Omental fat pad (tissue), 4 donors: ENCODE results near the gene KRTAP10-2. TPM values are rescaled to one million over a fixed set of nuclear protein-coding genes. Genes with fewer than 3 reads are reported as not detected.

Source experiments
- ATAC-seq: fragments of 150-250 bp; one replicate; pipeline ENCODE4 v1.9.1; 2016; ENCODE audit warnings: mild to moderate bottlenecking, moderate library complexity; ENCODE audit not compliant: low FRiP score
- DNase-seq: peaks from one replicate; pipeline ENCODE4 v3.0.0-alpha.2; 2019; ENCODE audit warnings: low spot score
- CTCF ChIP-seq, 3 donors: fragments of 450-650 bp; IDR thresholded peaks; one replicate each; pipeline ENCODE4 v1.5.1; 2016 to 2017; ENCODE audit warnings: antibody characterized with exemption in 3 of 3, mild to moderate bottlenecking in 3 of 3, moderate library complexity in 2 of 3
- total RNA-seq, 4 donors: library from RNA; depleted of rRNA; stranded (reverse); fragments of >200 nt; gene quantifications; one replicate each; pipeline ENCODE4 v1.1.0, GENCODE V29; 2016

Gene KRTAP10-2
- total RNA-seq, 4 donors from 2014 or later: not detected

- DNase-seq (no peak), ATAC-seq (no peak)
- no peak for TF ChIP-seq CTCF (IDR thresholded peaks at IDR 0.05)
Observed at GRCh38 chr21:44539991-44540666, 11.2 kb downstream of the KRTAP10-2 start, which contains the start of gene KRTAP10-1. TSS of gene KRTAP10-1 (minus strand) at chr21:44540195. CDS start at chr21:44540150, 45 bp downstream.

- ATAC-seq: no peak
- no peak for TF ChIP-seq CTCF (IDR thresholded peaks at IDR 0.05)
- DNase-seq: no peak
Observed at GRCh38 chr21:44539046-44539445, 12.3 kb downstream of the KRTAP10-2 start.

- ATAC-seq (no peak), DNase-seq (no peak)
- no peak for TF ChIP-seq CTCF (IDR thresholded peaks at IDR 0.05)
Observed at GRCh38 chr21:44537930-44538911, 13.1 kb downstream of the KRTAP10-2 start.

GRCh38 chr21:44535963-44536362, 15.3 kb downstream of the KRTAP10-2 start:
- ATAC-seq: no peak
- no peak for TF ChIP-seq CTCF (IDR thresholded peaks at IDR 0.05)
- DNase-seq: no peak

- TF ChIP-seq CTCF (IDR thresholded peaks at IDR 0.05): no peak
- no peak for ATAC-seq
- no peak for DNase-seq
Observed at GRCh38 chr21:44534688-44535087, 16.6 kb downstream of the KRTAP10-2 start.

GRCh38 chr21:44533891-44534627, 17.2 kb downstream of the KRTAP10-2 start:
- TF ChIP-seq CTCF (IDR thresholded peaks at IDR 0.05): no peak
- no peak for DNase-seq

More at GRCh38 chr21:44533891-44534627, 17.2 kb downstream of the KRTAP10-2 start:
- ATAC-seq: no peak
